Thymus (tissue), 14 donors: ENCODE data around the gene DARS1. TPM values are rescaled to one million over a fixed set of nuclear protein-coding genes. Genes with fewer than 3 reads are reported as not detected.

Source experiments
- DNase-seq, 9 donors: peaks; one replicate each; pipeline ENCODE4 v3.0.0-alpha.2; 2013; ENCODE audit warnings: low spot score in 9 of 9, low read depth in 6 of 9, missing footprints in 1 of 9
- H3K27ac ChIP-seq, 2 donors: one replicate each; pipeline ENCODE4 v1.5.1; 2013; ENCODE audit warnings: control low read depth in 1 of 2, low read depth in 1 of 2, low read length in 1 of 2, mild to moderate bottlenecking in 1 of 2, moderate library complexity in 1 of 2
- H3K27me3 ChIP-seq, 2 donors: one replicate each; pipeline ENCODE4 v1.5.1; 2013; ENCODE audit warnings: low read length in 1 of 2; ENCODE audit not compliant: control insufficient read depth in 2 of 2, insufficient read depth in 1 of 2
- H3K36me3 ChIP-seq, 2 donors: one replicate each; pipeline ENCODE4 v1.5.1; 2013; ENCODE audit warnings: low read length in 1 of 2, mild to moderate bottlenecking in 1 of 2, moderate library complexity in 1 of 2; ENCODE audit not compliant: control insufficient read depth in 2 of 2, insufficient read depth in 2 of 2
- H3K4me1 ChIP-seq, 2 donors: one replicate each; pipeline ENCODE4 v1.5.1; 2013; ENCODE audit warnings: low read length in 2 of 2; ENCODE audit not compliant: control insufficient read depth in 2 of 2, insufficient read depth in 2 of 2
- H3K4me3 ChIP-seq, 2 donors: one replicate each; pipeline ENCODE4 v1.5.1; 2013; ENCODE audit warnings: low read length in 2 of 2, control low read depth in 1 of 2, mild to moderate bottlenecking in 1 of 2
- H3K9me3 ChIP-seq, 2 donors: one replicate each; pipeline ENCODE4 v1.5.1; 2013; ENCODE audit warnings: low read length in 1 of 2, mild to moderate bottlenecking in 1 of 2; ENCODE audit not compliant: control insufficient read depth in 2 of 2, insufficient read depth in 1 of 2
- WGBS: extraction: QIAGEN DNeasy Blood & Tissue Kit; methylation state at CpG from one replicate; pipeline ENCODE4 v1.1.7; 2013; 5-methylcytosine and 5-hydroxymethylcytosine counted together
- long read RNA-seq, 10 donors: transcript quantifications; one replicate each; lab custom pipeline, GENCODE V29; 2026
- polyA plus RNA-seq: library from polyadenylated mRNA; stranded (reverse); fragments of 200-250 nt; gene quantifications from one replicate; pipeline ENCODE4 v1.2.3, GENCODE V29; 2013
- total RNA-seq: library from RNA; stranded (reverse); fragments of 120-200 nt; gene quantifications from one replicate; pipeline ENCODE4 v1.2.4, GENCODE V29; 2013
- donor health status: healthy.

The DARS1 gene
- total RNA-seq (118 TPM), polyA plus RNA-seq (119 TPM)
- long read RNA-seq, donor 1, transcript DARS-201 (16 exons, 2,361 nt) = major isoform, 5 of 6 reads
- long read RNA-seq, donor 1, partial matches to known transcripts = 0 of 6 reads
- long read RNA-seq, donor 1, other reads (novel, unspliced or antisense) = 0 of 6 reads
- long read RNA-seq, donor 2, transcript DARS-201 (16 exons, 2,361 nt) = major isoform, 64 of 75 reads
- long read RNA-seq, donor 2, partial matches to known transcripts = 5 of 75 reads
- long read RNA-seq, donor 2, other reads (novel, unspliced or antisense) = 0 of 75 reads
- long read RNA-seq, donor 3, transcript DARS-201 (16 exons, 2,361 nt) = major isoform, 53 of 97 reads
- long read RNA-seq, donor 3, partial matches to known transcripts = 40 of 97 reads
- long read RNA-seq, donor 3, other reads (novel, unspliced or antisense) = 0 of 97 reads
- long read RNA-seq, donor 4, transcript DARS-201 (16 exons, 2,361 nt) = major isoform, 17 of 19 reads
- long read RNA-seq, donor 4, partial matches to known transcripts = 0 of 19 reads
- long read RNA-seq, donor 4, other reads (novel, unspliced or antisense) = 0 of 19 reads
- long read RNA-seq, donor 5, transcript DARS-201 (16 exons, 2,361 nt) = major isoform, 64 of 91 reads
- long read RNA-seq, donor 5, transcript DARS-209 (3 exons, 892 nt) = minor isoform, 10 of 91 reads
- long read RNA-seq, donor 5, partial matches to known transcripts = 11 of 91 reads
- long read RNA-seq, donor 5, other reads (novel, unspliced or antisense) = 0 of 91 reads
- long read RNA-seq, donor 6, transcript DARS-201 (16 exons, 2,361 nt) = major isoform, 35 of 40 reads
- long read RNA-seq, donor 6, partial matches to known transcripts = 0 of 40 reads
- long read RNA-seq, donor 6, other reads (novel, unspliced or antisense) = 0 of 40 reads
- long read RNA-seq, donor 7, transcript DARS-201 (16 exons, 2,361 nt) = major isoform, 37 of 51 reads
- long read RNA-seq, donor 7, partial matches to known transcripts = 7 of 51 reads
- long read RNA-seq, donor 7, other reads (novel, unspliced or antisense) = 0 of 51 reads
- long read RNA-seq, donor 8, transcript DARS-201 (16 exons, 2,361 nt) = major isoform, 13 of 13 reads
- long read RNA-seq, donor 8, partial matches to known transcripts = 0 of 13 reads
- long read RNA-seq, donor 8, other reads (novel, unspliced or antisense) = 0 of 13 reads
- long read RNA-seq, donor 9, transcript DARS-201 (16 exons, 2,361 nt) = major isoform, 22 of 26 reads
- long read RNA-seq, donor 9, partial matches to known transcripts = 0 of 26 reads
- long read RNA-seq, donor 9, other reads (novel, unspliced or antisense) = 0 of 26 reads
- long read RNA-seq, donor 10, transcript DARS-201 (16 exons, 2,361 nt) = major isoform, 28 of 44 reads
- long read RNA-seq, donor 10, partial matches to known transcripts = 13 of 44 reads
- long read RNA-seq, donor 10, other reads (novel, unspliced or antisense) = 0 of 44 reads

- H3K27me3 ChIP-seq = no peaks in the 10 kb centered on the region
- peak; percentile 64 to 94 (median 85) for DNase-seq
- H3K4me1 ChIP-seq = peaks cover 7 to 8% of the 10 kb centered on the region in 2 donors
- peak within 1 kb of the TSS; percentile 98 for H3K27ac ChIP-seq
- H3K36me3 ChIP-seq = peaks cover 0 to 13% of the 10 kb centered on the region in 2 donors
- under 1% methylated on average over 64 of the region's 64 CpGs for WGBS
- no peaks in the 10 kb centered on the region for H3K9me3 ChIP-seq
- peak within 1 kb of the TSS; percentile 77 to 91 for H3K4me3 ChIP-seq
These were observed at the start of gene DARS1 for GRCh38 chr2:135985018-135985825. TSS of gene DARS1 (minus strand) at chr2:135985626. CDS start at chr2:135985468, 158 bp downstream.

GRCh38 chr2:136034629-136035028, 49.2 kb upstream of the DARS1 start:
- 98% methylated on average over 3 of the region's 3 CpGs for WGBS
- no peak for DNase-seq

GRCh38 chr2:136032817-136033535, 47.5 kb upstream of the DARS1 start:
- Histone ChIP-seq H3K4me3 (no peak overlapping the region), H3K27me3 (no peaks in the 10 kb centered on the region), H3K9me3 (no peaks in the 10 kb centered on the region), H3K4me1 (no peaks in the 10 kb centered on the region), H3K27ac (no peak overlapping the region), H3K36me3 (no peaks in the 10 kb centered on the region)
- 97% methylated on average over 3 of the region's 3 CpGs for WGBS
- DNase-seq = no peak

More at GRCh38 chr2:136034629-136035028, 49.2 kb upstream of the DARS1 start:
- no peaks in the 10 kb centered on the region for H3K27me3 ChIP-seq
- no peaks in the 10 kb centered on the region for H3K4me1 ChIP-seq
- no peaks in the 10 kb centered on the region for H3K9me3 ChIP-seq
- no peaks in the 10 kb centered on the region for H3K36me3 ChIP-seq
- no peak overlapping the region for H3K27ac ChIP-seq
- H3K4me3 ChIP-seq = no peak overlapping the region

GRCh38 chr2:136032192-136032591, 46.8 kb upstream of the DARS1 start:
- no peak for DNase-seq
- no peaks in the 10 kb centered on the region for H3K27me3 ChIP-seq
- no peaks in the 10 kb centered on the region for H3K9me3 ChIP-seq

GRCh38 chr2:136031711-136032110, 46.3 kb upstream of the DARS1 start:
- 91% methylated on average over 7 of the region's 7 CpGs for WGBS
- no peak overlapping the region for H3K4me3 ChIP-seq
- H3K27me3 ChIP-seq = no peaks in the 10 kb centered on the region
- no peaks in the 10 kb centered on the region for H3K9me3 ChIP-seq
- H3K27ac ChIP-seq = no peak overlapping the region
- no peaks in the 10 kb centered on the region for H3K4me1 ChIP-seq
- H3K36me3 ChIP-seq = no peaks in the 10 kb centered on the region
- no peak for DNase-seq

More at GRCh38 chr2:136032192-136032591, 46.8 kb upstream of the DARS1 start:
- Histone ChIP-seq H3K4me1 (no peaks in the 10 kb centered on the region), H3K27ac (no peak overlapping the region), H3K36me3 (no peaks in the 10 kb centered on the region), H3K4me3 (no peak overlapping the region)
- 94% methylated on average over 3 of the region's 3 CpGs for WGBS

GRCh38 chr2:136030406-136030805, 45.0 kb upstream of the DARS1 start:
- no peaks in the 10 kb centered on the region for H3K9me3 ChIP-seq
- DNase-seq = no peak
- H3K4me1 ChIP-seq = peaks cover 4 to 5% of the 10 kb centered on the region in 2 donors
- H3K27me3 ChIP-seq = peaks cover 0 to 3% of the 10 kb centered on the region in 2 donors
- H3K4me3 ChIP-seq = no peak overlapping the region
- no peaks in the 10 kb centered on the region for H3K36me3 ChIP-seq
- 70% methylated on average over 3 of the region's 3 CpGs for WGBS
- no peak overlapping the region for H3K27ac ChIP-seq

- Histone ChIP-seq H3K27ac (no peak overlapping the region), H3K9me3 (peaks cover 0 to 3% of the 10 kb centered on the region in 2 donors), H3K4me1 (peaks cover 5 to 11% of the 10 kb centered on the region in 2 donors), H3K36me3 (no peaks in the 10 kb centered on the region), H3K27me3 (peaks cover 0 to 6% of the 10 kb centered on the region in 2 donors), H3K4me3 (no peak overlapping the region)
- 97% methylated on average over 6 of the region's 6 CpGs for WGBS
- DNase-seq = no peak
These were observed 43.7 kb upstream of the DARS1 start for GRCh38 chr2:136029149-136029548.
